HepG2 (cell line): Measurements from ENCODE around the gene NAGS. TPM values are rescaled to one million over a fixed set of nuclear protein-coding genes. Genes with fewer than 3 reads are reported as not detected.

Experiments used
- CBFB ChIP-seq: sonication (generic); formaldehyde crosslinking; IDR thresholded peaks from 2 replicates; pipeline ENCODE4 v1.4.0; 2020; ENCODE audit warnings: missing genetic modification reagents
- CBX5 ChIP-seq: sonication (generic); formaldehyde crosslinking; IDR thresholded peaks from 2 replicates; pipeline ENCODE4 v1.4.0; 2020; ENCODE audit warnings: missing genetic modification reagents, borderline replicate concordance
- HMG20A ChIP-seq: IDR thresholded peaks from 2 replicates; pipeline ENCODE4 v1.6.1; 2016; ENCODE audit warnings: borderline replicate concordance
- NCOA5 ChIP-seq: sonication (generic); formaldehyde crosslinking; IDR thresholded peaks from 2 replicates; pipeline ENCODE4 v1.4.0; 2020; ENCODE audit warnings: missing genetic modification reagents
- PCBP2 ChIP-seq: fragments of 200-400 bp; formaldehyde crosslinking; optimal IDR thresholded peaks from 2 replicates; pipeline ENCODE3; 2018; ENCODE audit warnings: low read length, low read depth; ENCODE audit not compliant: poor library complexity, severe bottlenecking
- PTBP1 ChIP-seq: fragments of 200-400 bp; formaldehyde crosslinking; IDR thresholded peaks from 2 replicates; pipeline ENCODE4 v1.6.1; 2018; ENCODE audit warnings: low read length, low read depth; ENCODE audit not compliant: poor library complexity, severe bottlenecking
- RFX3 ChIP-seq: IDR thresholded peaks from 2 replicates; pipeline ENCODE4 v1.6.1; 2016; ENCODE audit warnings: missing biosample characterization, missing genetic modification reagents
- SYNCRIP ChIP-seq: fragments of 200-400 bp; formaldehyde crosslinking; IDR thresholded peaks from 2 replicates; pipeline ENCODE4 v1.6.1; 2018; ENCODE audit warnings: mild to moderate bottlenecking, low read depth, low read length; ENCODE audit not compliant: insufficient read depth
- ZNF260 ChIP-seq: sonication (generic); formaldehyde crosslinking; IDR thresholded peaks from 2 replicates; pipeline ENCODE4 v1.4.0; 2020; ENCODE audit warnings: missing genetic modification reagents, low read depth, mild to moderate bottlenecking, borderline replicate concordance
- ZNF501 ChIP-seq: sonication (generic); formaldehyde crosslinking; IDR thresholded peaks from 2 replicates; pipeline ENCODE4 v1.5.1; 2020; ENCODE audit warnings: mild to moderate bottlenecking, moderate library complexity, missing genetic modification reagents
- ZNF557 ChIP-seq: sonication (generic); formaldehyde crosslinking; IDR thresholded peaks from 2 replicates; pipeline ENCODE4 v1.4.0; 2020; ENCODE audit warnings: missing genetic modification reagents
- ZNF572 ChIP-seq: sonication (generic); formaldehyde crosslinking; IDR thresholded peaks from 2 replicates; pipeline ENCODE4 v1.5.1; 2020; ENCODE audit warnings: mild to moderate bottlenecking, missing genetic modification reagents
- ZNF629 ChIP-seq: sonication (generic); formaldehyde crosslinking; conservative IDR thresholded peaks from 2 replicates; pipeline ENCODE4 v1.5.0; 2020; ENCODE audit warnings: missing genetic modification reagents
- polyA plus RNA-seq, 8 experiments: library from polyadenylated mRNA; depleted of rRNA in 3 of 8; stranded (reverse) in 7 of 8; unstranded in 1 of 8; fragments of >200 nt; fragmentation: Illumina TruSeq in 4 of 8; extraction: Trizol in 4 of 8; gene quantifications; 2 replicates each; pipeline versions ENCODE4 v1.2.1 to v1.2.3, GENCODE V29; 2011 to 2016; ENCODE audit warnings: low read depth in 4 of 8, missing spikeins in 1 of 8, mixed read lengths in 1 of 8; ENCODE audit not compliant: insufficient read depth in 1 of 8
- total RNA-seq, 5 experiments: library from RNA; depleted of rRNA; stranded (reverse); fragments of >200 nt; fragmentation: Illumina TruSeq; extraction: Trizol; gene quantifications; 2 replicates each; pipeline ENCODE4 v1.2.3, GENCODE V29; 2016; ENCODE audit warnings: low read depth in 1 of 5
- TF ChIP-seq, protein P1 (sequence below): sonication (generic); formaldehyde crosslinking; IDR thresholded peaks from one replicate; pipeline ENCODE4 v1.5.1; 2020; ENCODE audit warnings: mild to moderate bottlenecking, missing genetic modification reagents; ENCODE audit errors: not compliant biosample characterization
- TF ChIP-seq, protein P2 (sequence below): IDR thresholded peaks from 2 replicates; pipeline ENCODE4 v1.6.1; 2016; ENCODE audit warnings: control low read depth
- TF ChIP-seq, protein P3 (sequence below): sonication (generic); formaldehyde crosslinking; IDR thresholded peaks from 2 replicates; pipeline ENCODE4 v1.8.1; 2023; ENCODE audit warnings: mild to moderate bottlenecking, moderate library complexity, missing genetic modification reagents
- TF ChIP-seq, protein P4 (sequence below): sonication (generic); formaldehyde crosslinking; IDR thresholded peaks from 2 replicates; pipeline ENCODE4 v1.4.0; 2020; ENCODE audit warnings: mild to moderate bottlenecking, missing genetic modification reagents

The NAGS gene
- total and polyA plus RNA-seq, 2 of the 13 experiments (the other 11 are each of a cell fraction or from before 2014, with no cell fraction given), result 4.3 to 5.1 TPM

DNA sequence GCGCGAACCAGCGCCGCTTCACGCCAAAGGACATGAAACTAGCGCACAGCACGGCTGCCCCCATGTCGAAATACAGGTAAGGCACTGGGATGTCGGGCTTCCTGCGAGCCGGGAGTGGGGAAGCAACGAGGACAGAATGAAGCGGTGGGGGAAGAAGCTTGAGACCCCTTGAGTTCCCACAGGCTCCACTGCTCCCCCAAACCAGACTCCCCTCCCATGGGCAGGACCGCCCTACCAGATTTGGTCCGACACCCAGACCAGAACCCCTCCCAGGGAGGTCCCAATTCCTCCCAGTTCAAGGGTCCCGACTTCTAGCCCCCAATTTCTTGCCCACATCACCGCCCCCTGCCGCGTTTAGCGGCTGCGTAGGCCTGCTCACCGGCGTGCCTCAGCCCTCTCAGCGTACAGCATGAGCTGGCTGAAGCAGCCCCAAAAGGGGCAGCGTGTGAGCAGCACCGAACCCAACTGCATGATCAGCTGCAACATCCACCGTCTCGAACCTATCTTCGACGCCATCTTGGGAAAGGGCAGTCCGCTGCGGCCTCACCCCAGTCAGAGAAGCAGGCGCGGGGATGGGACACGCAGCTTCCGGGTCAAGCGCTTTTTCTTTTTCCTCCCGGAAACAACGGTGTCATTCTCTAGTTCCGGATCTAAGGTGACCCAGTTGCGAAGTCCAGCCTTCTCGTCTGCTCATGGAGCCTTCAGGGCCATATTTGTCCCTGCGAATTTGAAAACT lies 10.2 kb downstream of the NAGS start, which contains the start of gene TMEM101 (continued):
- TF ChIP-seq, protein P1, sequence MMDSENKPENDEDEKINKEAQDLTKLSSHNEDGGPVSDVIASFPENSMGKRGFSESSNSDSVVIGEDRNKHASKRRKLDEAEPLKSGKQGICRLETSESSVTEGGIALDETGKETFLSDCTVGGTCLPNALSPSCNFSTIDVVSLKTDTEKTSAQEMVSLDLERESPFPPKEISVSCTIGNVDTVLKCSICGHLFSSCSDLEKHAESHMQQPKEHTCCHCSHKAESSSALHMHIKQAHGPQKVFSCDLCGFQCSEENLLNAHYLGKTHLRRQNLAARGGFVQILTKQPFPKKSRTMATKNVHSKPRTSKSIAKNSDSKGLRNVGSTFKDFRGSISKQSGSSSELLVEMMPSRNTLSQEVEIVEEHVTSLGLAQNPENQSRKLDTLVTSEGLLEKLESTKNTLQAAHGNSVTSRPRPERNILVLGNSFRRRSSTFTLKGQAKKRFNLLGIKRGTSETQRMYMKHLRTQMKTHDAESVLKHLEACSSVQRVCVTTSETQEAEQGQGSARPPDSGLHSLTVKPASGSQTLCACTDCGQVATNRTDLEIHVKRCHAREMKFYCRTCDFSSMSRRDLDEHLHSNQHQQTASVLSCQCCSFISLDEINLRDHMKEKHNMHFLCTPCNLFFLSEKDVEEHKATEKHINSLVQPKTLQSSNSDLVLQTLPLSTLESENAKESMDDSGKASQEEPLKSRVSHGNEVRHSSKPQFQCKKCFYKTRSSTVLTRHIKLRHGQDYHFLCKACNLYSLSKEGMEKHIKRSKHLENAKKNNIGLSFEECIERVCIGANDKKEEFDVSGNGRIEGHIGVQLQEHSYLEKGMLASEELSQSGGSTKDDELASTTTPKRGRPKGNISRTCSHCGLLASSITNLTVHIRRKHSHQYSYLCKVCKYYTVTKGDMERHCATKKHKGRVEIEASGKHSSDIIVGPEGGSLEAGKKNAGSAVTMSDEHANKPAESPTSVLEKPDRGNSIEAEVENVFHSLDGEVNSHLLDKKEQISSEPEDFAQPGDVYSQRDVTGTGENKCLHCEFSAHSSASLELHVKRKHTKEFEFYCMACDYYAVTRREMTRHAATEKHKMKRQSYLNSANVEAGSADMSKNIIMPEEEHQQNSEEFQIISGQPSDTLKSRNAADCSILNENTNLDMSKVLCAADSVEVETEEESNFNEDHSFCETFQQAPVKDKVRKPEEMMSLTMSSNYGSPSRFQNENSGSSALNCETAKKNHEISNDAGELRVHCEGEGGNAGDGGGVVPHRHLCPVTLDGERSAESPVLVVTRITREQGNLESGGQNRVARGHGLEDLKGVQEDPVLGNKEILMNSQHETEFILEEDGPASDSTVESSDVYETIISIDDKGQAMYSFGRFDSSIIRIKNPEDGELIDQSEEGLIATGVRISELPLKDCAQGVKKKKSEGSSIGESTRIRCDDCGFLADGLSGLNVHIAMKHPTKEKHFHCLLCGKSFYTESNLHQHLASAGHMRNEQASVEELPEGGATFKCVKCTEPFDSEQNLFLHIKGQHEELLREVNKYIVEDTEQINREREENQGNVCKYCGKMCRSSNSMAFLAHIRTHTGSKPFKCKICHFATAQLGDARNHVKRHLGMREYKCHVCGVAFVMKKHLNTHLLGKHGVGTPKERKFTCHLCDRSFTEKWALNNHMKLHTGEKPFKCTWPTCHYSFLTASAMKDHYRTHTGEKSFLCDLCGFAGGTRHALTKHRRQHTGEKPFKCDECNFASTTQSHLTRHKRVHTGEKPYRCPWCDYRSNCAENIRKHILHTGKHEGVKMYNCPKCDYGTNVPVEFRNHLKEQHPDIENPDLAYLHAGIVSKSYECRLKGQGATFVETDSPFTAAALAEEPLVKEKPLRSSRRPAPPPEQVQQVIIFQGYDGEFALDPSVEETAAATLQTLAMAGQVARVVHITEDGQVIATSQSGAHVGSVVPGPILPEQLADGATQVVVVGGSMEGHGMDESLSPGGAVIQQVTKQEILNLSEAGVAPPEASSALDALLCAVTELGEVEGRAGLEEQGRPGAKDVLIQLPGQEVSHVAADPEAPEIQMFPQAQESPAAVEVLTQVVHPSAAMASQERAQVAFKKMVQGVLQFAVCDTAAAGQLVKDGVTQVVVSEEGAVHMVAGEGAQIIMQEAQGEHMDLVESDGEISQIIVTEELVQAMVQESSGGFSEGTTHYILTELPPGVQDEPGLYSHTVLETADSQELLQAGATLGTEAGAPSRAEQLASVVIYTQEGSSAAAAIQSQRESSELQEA (CRISPR knock-in tag), result peak; percentile 46
- TF ChIP-seq SYNCRIP, result no peak
- TF ChIP-seq ZNF260 (CRISPR knock-in tag), result no peak
- TF ChIP-seq ZNF629, result peak; percentile 28; the same call in 1 of the 2 replicates
- TF ChIP-seq, protein P2, sequence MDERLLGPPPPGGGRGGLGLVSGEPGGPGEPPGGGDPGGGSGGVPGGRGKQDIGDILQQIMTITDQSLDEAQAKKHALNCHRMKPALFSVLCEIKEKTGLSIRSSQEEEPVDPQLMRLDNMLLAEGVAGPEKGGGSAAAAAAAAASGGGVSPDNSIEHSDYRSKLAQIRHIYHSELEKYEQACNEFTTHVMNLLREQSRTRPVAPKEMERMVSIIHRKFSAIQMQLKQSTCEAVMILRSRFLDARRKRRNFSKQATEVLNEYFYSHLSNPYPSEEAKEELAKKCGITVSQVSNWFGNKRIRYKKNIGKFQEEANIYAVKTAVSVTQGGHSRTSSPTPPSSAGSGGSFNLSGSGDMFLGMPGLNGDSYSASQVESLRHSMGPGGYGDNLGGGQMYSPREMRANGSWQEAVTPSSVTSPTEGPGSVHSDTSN (CRISPR knock-in tag), result no peak
- no peak for TF ChIP-seq PTBP1
- TF ChIP-seq, protein P3, sequence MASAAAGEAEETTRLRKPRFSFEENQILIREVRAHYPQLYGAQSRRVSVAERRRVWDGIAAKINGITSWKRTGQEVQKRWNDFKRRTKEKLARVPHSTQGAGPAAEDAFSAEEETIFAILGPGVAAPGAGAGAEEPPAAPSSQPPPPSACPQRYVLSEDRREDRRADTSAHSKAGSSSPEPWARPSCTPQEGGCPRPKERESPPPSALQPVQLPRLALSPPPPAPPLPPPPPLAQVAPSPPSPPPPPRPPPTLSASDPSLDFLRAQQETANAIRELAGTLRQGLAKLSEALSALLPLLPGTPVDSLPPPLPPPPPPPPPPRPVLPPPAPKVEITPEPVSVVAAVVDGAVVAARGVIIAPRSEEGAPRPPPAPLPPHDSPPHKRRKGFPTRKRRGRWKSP (CRISPR knock-in tag), result peak; percentile 31; the same call in 1 of the 2 replicates
- peak; percentile 97 for TF ChIP-seq ZNF501 (CRISPR knock-in tag)
- TF ChIP-seq RFX3, result no peak
- peak; percentile 94 for TF ChIP-seq ZNF572 (CRISPR knock-in tag)
- TF ChIP-seq CBFB (CRISPR knock-in tag), result peak; percentile 96
- TF ChIP-seq HMG20A, result 0 out of 2 replicates have a peak, but pooled peaks have one; percentile 25
- peak; percentile 99 for TF ChIP-seq CBX5 (CRISPR knock-in tag)
- no peak for TF ChIP-seq PCBP2
- TF ChIP-seq, protein P4, sequence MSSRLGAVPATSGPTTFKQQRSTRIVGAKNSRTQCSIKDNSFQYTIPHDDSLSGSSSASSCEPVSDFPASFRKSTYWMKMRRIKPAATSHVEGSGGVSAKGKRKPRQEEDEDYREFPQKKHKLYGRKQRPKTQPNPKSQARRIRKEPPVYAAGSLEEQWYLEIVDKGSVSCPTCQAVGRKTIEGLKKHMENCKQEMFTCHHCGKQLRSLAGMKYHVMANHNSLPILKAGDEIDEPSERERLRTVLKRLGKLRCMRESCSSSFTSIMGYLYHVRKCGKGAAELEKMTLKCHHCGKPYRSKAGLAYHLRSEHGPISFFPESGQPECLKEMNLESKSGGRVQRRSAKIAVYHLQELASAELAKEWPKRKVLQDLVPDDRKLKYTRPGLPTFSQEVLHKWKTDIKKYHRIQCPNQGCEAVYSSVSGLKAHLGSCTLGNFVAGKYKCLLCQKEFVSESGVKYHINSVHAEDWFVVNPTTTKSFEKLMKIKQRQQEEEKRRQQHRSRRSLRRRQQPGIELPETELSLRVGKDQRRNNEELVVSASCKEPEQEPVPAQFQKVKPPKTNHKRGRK (CRISPR knock-in tag), result no peak
- TF ChIP-seq NCOA5 (CRISPR knock-in tag), result 0 out of 2 replicates have a peak, but pooled peaks have one; percentile 35
- peak; percentile 23; the same call in 1 of the 2 replicates for TF ChIP-seq ZNF557 (CRISPR knock-in tag)
